H9 (cell line): ENCODE data around the gene NXN. TPM values are rescaled to one million over a fixed set of nuclear protein-coding genes. Genes with fewer than 3 reads are reported as not detected.
A peak's percentile ranks its signal among the peaks of the same experiment; 100 is the strongest.

Source experiments
- DNase-seq: peaks from one replicate; pipeline ENCODE4 v3.0.0-alpha.2; 2017
- H2AFZ ChIP-seq: one replicate; pipeline ENCODE4 v1.6.1; 2013; ENCODE audit warnings: mild to moderate bottlenecking, low read length, control low read depth, moderate library complexity
- H2AK5ac ChIP-seq: 2 replicates; pipeline ENCODE4 v1.6.1; 2013; ENCODE audit warnings: low read length, control low read depth, mixed read lengths; ENCODE audit not compliant: insufficient read length
- H2BK120ac ChIP-seq: one replicate; pipeline ENCODE4 v1.6.1; 2013; ENCODE audit warnings: low read depth, mild to moderate bottlenecking, low read length, control low read depth, inconsistent platforms; ENCODE audit not compliant: poor library complexity, severe bottlenecking
- H2BK12ac ChIP-seq: 2 replicates; pipeline ENCODE4 v1.6.1; 2013; ENCODE audit warnings: low read length, control low read depth, mixed read lengths, low read depth; ENCODE audit not compliant: insufficient read length
- H2BK15ac ChIP-seq: 2 replicates; pipeline ENCODE4 v1.6.1; 2013; ENCODE audit warnings: low read depth, low read length, control low read depth
- H2BK20ac ChIP-seq: one replicate; pipeline ENCODE4 v1.6.1; 2013; ENCODE audit warnings: low read depth, mild to moderate bottlenecking, low read length, control low read depth, inconsistent platforms; ENCODE audit not compliant: poor library complexity, severe bottlenecking
- H2BK5ac ChIP-seq: 2 replicates; pipeline ENCODE4 v1.6.1; 2013; ENCODE audit warnings: low read length, control low read depth, mixed read lengths; ENCODE audit not compliant: insufficient read length
- H3K14ac ChIP-seq: 2 replicates; pipeline ENCODE4 v1.6.1; 2013; ENCODE audit warnings: low read length, control low read depth; ENCODE audit not compliant: insufficient read depth
- H3K18ac ChIP-seq: 2 replicates; pipeline ENCODE4 v1.6.1; 2013; ENCODE audit warnings: low read depth, mild to moderate bottlenecking, mixed read lengths, low read length, control low read depth; ENCODE audit not compliant: insufficient read length
- H3K23ac ChIP-seq: 2 replicates; pipeline ENCODE4 v1.6.1; 2013; ENCODE audit warnings: low read length, control low read depth, mixed read lengths, low read depth; ENCODE audit not compliant: insufficient read length
- H3K23me2 ChIP-seq: 2 replicates; pipeline ENCODE4 v1.6.1; 2013; ENCODE audit warnings: low read depth, mild to moderate bottlenecking, mixed read lengths, low read length, control low read depth; ENCODE audit not compliant: insufficient read length, poor library complexity, severe bottlenecking
- H3K27ac ChIP-seq: 2 replicates; pipeline ENCODE4 v1.5.1; 2013; ENCODE audit warnings: low read length, control low read depth, mixed read lengths, low read depth; ENCODE audit not compliant: insufficient read length
- H3K27me3 ChIP-seq: 2 replicates; pipeline ENCODE4 v1.6.1; 2013; ENCODE audit warnings: low read length, control low read depth, inconsistent platforms; ENCODE audit not compliant: insufficient read depth
- H3K4ac ChIP-seq: 2 replicates; pipeline ENCODE4 v1.6.1; 2013; ENCODE audit warnings: low read depth, mild to moderate bottlenecking, control low read depth, inconsistent platforms, low read length, moderate library complexity
- H3K4me1 ChIP-seq: 2 replicates; pipeline ENCODE4 v1.6.1; 2013; ENCODE audit warnings: low read length, control low read depth, inconsistent platforms; ENCODE audit not compliant: insufficient read depth
- H3K4me2 ChIP-seq: 2 replicates; pipeline ENCODE4 v1.6.1; 2013; ENCODE audit warnings: low read length, control low read depth, mixed read lengths; ENCODE audit not compliant: insufficient read length, insufficient read depth
- H3K56ac ChIP-seq: 2 replicates; pipeline ENCODE4 v1.6.1; 2013; ENCODE audit warnings: low read depth, mild to moderate bottlenecking, mixed read lengths, low read length, control low read depth; ENCODE audit not compliant: insufficient read length
- H3K79me1 ChIP-seq: 2 replicates; pipeline ENCODE4 v1.6.1; 2013; ENCODE audit warnings: low read depth, mild to moderate bottlenecking, moderate library complexity, low read length, control low read depth, inconsistent platforms; ENCODE audit not compliant: insufficient read depth, poor library complexity, severe bottlenecking
- H3K79me2 ChIP-seq: 2 replicates; pipeline ENCODE4 v1.6.1; 2013; ENCODE audit warnings: low read length, control low read depth, inconsistent platforms; ENCODE audit not compliant: insufficient read depth
- H3K9ac ChIP-seq: 2 replicates; pipeline ENCODE4 v1.6.1; 2013; ENCODE audit warnings: low read length, control low read depth, mixed read lengths; ENCODE audit not compliant: insufficient read length; ENCODE audit errors: extremely low read depth
- H3K9me3 ChIP-seq: one replicate; pipeline ENCODE4 v1.6.1; 2013; ENCODE audit warnings: low read depth, low read length, inconsistent platforms; ENCODE audit not compliant: control insufficient read depth
- H3T11ph ChIP-seq: one replicate; pipeline ENCODE4 v1.6.1; 2013; ENCODE audit warnings: mild to moderate bottlenecking, low read length, control low read depth, inconsistent platforms
- H4K20me1 ChIP-seq: one replicate; pipeline ENCODE4 v1.6.1; 2013; ENCODE audit not compliant: control insufficient read depth, insufficient read length, insufficient read depth
- H4K5ac ChIP-seq: 2 replicates; pipeline ENCODE4 v1.6.1; 2013; ENCODE audit warnings: low read depth, mild to moderate bottlenecking, mixed read lengths, low read length, control low read depth; ENCODE audit not compliant: insufficient read length
- H4K8ac ChIP-seq: replicated peaks from 2 replicates; pipeline ENCODE4 v1.6.1; 2013; ENCODE audit warnings: low read length, control low read depth, mixed read lengths, low read depth; ENCODE audit not compliant: insufficient read length
- H4K91ac ChIP-seq: 2 replicates; pipeline ENCODE4 v1.6.1; 2013; ENCODE audit warnings: low read depth, mild to moderate bottlenecking, moderate library complexity, mixed read lengths, low read length, control low read depth; ENCODE audit not compliant: insufficient read length
- H3K27ac Mint-ChIP-seq, 3 experiments: 2 replicates in 2 of 3; 3 replicates in 1 of 3; pipeline ENCODE4 v1.8.0; 2020 to 2021; ENCODE audit warnings: mixed read lengths in 3 of 3, mild to moderate bottlenecking in 1 of 3, moderate library complexity in 1 of 3
- H3K27me3 Mint-ChIP-seq: 2 replicates; pipeline ENCODE4 v1.8.0; 2021; ENCODE audit warnings: low read depth, mild to moderate bottlenecking, moderate library complexity, mixed read lengths
- H3K36me3 Mint-ChIP-seq, 3 experiments: 2 replicates in 2 of 3; 3 replicates in 1 of 3; pipeline ENCODE4 v1.8.0; 2020 to 2021; ENCODE audit warnings: low read depth in 3 of 3, mixed read lengths in 3 of 3; ENCODE audit not compliant: insufficient read depth in 1 of 3
- H3K4me1 Mint-ChIP-seq, 2 experiments: 2 replicates each; pipeline ENCODE4 v1.8.0; 2020; ENCODE audit warnings: mixed read lengths in 2 of 2
- H3K4me3 Mint-ChIP-seq, 2 experiments: 2 replicates in 1 of 2; 3 replicates in 1 of 2; pipeline ENCODE4 v1.8.0; 2020 to 2021; ENCODE audit warnings: mild to moderate bottlenecking in 2 of 2, mixed read lengths in 2 of 2, moderate library complexity in 1 of 2
- H3K9me3 Mint-ChIP-seq, 2 experiments: 2 replicates in 1 of 2; 3 replicates in 1 of 2; pipeline ENCODE4 v1.8.0; 2020; ENCODE audit warnings: mild to moderate bottlenecking in 2 of 2, mixed read lengths in 2 of 2, moderate library complexity in 1 of 2
- WGBS: extraction: QIAGEN DNeasy Blood & Tissue Kit; methylation state at CpG from one replicate; pipeline ENCODE4 v1.1.7; 2013; ENCODE audit warnings: missing lambda C conversion rate, low lambda C conversion rate, mixed read lengths; ENCODE audit not compliant: insufficient read length; ENCODE audit errors: extremely low coverage; 5-methylcytosine and 5-hydroxymethylcytosine counted together
- total RNA-seq: library from RNA; stranded (reverse); gene quantifications from 2 replicates; pipeline ENCODE4 v1.2.1, GENCODE V29; 2021
- TF ChIP-seq, protein P1 (sequence below): fragments of 200-600 bp; sonication (generic); conservative IDR thresholded peaks from 3 replicates; pipeline ENCODE4 v1.8.0; 2021; ENCODE audit warnings: antibody characterized with exemption, mild to moderate bottlenecking

Gene NXN
- total RNA-seq, 1 experiment from 2014 or later, result 93.6 TPM

DNA sequence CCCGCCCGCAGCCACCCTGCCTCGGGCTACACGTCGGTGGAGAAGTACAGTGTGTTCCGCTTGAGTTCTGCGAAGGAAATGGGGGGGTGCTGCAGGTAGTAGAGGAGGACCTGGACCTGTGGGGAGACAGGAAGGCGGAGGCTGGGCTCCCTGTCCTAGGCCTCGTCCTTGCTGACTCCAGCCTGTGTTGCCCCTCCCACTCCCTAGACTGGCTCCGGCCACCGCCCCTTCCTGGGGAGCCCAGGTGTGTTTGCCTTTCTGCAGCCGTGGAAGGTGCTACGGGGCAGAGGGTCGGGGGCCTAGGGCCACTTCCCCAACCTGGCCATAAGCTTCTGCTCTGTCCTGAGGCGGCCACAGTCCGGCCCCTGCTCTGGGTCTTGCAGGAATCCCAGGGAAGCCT is 26.5 kb upstream of the NXN start:
- WGBS, result no CpG with 5 or more reads among the region's 16 CpGs
- H4K20me1 ChIP-seq, result no peaks in the 10 kb centered on the region
- no peak overlapping the region for H3K4me3 Mint-ChIP-seq

More for the DNA sequence above, 26.5 kb upstream of the NXN start:
- Histone ChIP-seq H2AFZ (no peak overlapping the region), H3K4me2 (no peak overlapping the region), H2BK12ac (no peak overlapping the region), H4K91ac (no peak overlapping the region), H3K14ac (no peak overlapping the region), H2BK5ac (no peak overlapping the region), H2BK120ac (no peak overlapping the region), H3K79me2 (no peaks in the 10 kb centered on the region), H2BK15ac (no peak overlapping the region), H3K9me3 (no peaks in the 10 kb centered on the region), H3K9ac (no peak overlapping the region), H3K4me1 (no peaks in the 10 kb centered on the region), H3T11ph (no peak overlapping the region), H3K27me3 (no peaks in the 10 kb centered on the region), H3K18ac (no peak overlapping the region), H3K27ac (no peak overlapping the region), H4K8ac (no peak overlapping the region), H4K5ac (no peak overlapping the region), H3K23ac (no peak overlapping the region), H3K79me1 (no peaks in the 10 kb centered on the region), H3K56ac (no peak overlapping the region), H3K4ac (no peak overlapping the region), H3K23me2 (no peaks in the 10 kb centered on the region), H2BK20ac (no peak overlapping the region), H2AK5ac (no peak overlapping the region)
- no peaks in the 10 kb centered on the region for H3K9me3 Mint-ChIP-seq
- peak overlapping the region in 1 of 3 experiments; percentile 88; a peak in 2 of 7 replicates for H3K27ac Mint-ChIP-seq
- H3K4me1 Mint-ChIP-seq, result peaks cover 8 to 9% of the 10 kb centered on the region in 2 experiments; a peak in 3 of 4 replicates
- TF ChIP-seq, protein P1, sequence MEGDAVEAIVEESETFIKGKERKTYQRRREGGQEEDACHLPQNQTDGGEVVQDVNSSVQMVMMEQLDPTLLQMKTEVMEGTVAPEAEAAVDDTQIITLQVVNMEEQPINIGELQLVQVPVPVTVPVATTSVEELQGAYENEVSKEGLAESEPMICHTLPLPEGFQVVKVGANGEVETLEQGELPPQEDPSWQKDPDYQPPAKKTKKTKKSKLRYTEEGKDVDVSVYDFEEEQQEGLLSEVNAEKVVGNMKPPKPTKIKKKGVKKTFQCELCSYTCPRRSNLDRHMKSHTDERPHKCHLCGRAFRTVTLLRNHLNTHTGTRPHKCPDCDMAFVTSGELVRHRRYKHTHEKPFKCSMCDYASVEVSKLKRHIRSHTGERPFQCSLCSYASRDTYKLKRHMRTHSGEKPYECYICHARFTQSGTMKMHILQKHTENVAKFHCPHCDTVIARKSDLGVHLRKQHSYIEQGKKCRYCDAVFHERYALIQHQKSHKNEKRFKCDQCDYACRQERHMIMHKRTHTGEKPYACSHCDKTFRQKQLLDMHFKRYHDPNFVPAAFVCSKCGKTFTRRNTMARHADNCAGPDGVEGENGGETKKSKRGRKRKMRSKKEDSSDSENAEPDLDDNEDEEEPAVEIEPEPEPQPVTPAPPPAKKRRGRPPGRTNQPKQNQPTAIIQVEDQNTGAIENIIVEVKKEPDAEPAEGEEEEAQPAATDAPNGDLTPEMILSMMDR, result no peak
- H3K36me3 Mint-ChIP-seq, result peaks cover 3 to 34% (median 24%) of the 10 kb centered on the region in 3 experiments; a peak in 6 of 7 replicates
- no peak for DNase-seq
- H3K27me3 Mint-ChIP-seq, result no peaks in the 10 kb centered on the region; the same call in 1 of the 2 replicates
